Endometrial microvascular endothelial cells (primary cell): ENCODE measurements around the gene FBXO9. TPM values are rescaled to one million over a fixed set of nuclear protein-coding genes. Genes with fewer than 3 reads are reported as not detected.

Experiments used
- in situ Hi-C: cut with HindIII; loops from 2 replicates; pipeline ENCODE4 v1.10.0; 2017; ENCODE audit warnings: low sequenced_read_pairs, low pct_unique_long_range_greater_than_20kb; ENCODE audit errors: inconsistent ontology term
- total RNA-seq: library from RNA; depleted of rRNA; stranded (reverse); fragments of >200 nt; gene quantifications from one replicate; pipeline ENCODE4 v1.2.3, GENCODE V29; 2015; ENCODE audit errors: inconsistent ontology term

Gene FBXO9
- total RNA-seq, 1 donor from 2014 or later, result 41.0 TPM

- in situ Hi-C loops, result no loop called here
These were observed 54.7 kb downstream of the FBXO9 start for GRCh38 chr6:53119772-53120409.

DNA sequence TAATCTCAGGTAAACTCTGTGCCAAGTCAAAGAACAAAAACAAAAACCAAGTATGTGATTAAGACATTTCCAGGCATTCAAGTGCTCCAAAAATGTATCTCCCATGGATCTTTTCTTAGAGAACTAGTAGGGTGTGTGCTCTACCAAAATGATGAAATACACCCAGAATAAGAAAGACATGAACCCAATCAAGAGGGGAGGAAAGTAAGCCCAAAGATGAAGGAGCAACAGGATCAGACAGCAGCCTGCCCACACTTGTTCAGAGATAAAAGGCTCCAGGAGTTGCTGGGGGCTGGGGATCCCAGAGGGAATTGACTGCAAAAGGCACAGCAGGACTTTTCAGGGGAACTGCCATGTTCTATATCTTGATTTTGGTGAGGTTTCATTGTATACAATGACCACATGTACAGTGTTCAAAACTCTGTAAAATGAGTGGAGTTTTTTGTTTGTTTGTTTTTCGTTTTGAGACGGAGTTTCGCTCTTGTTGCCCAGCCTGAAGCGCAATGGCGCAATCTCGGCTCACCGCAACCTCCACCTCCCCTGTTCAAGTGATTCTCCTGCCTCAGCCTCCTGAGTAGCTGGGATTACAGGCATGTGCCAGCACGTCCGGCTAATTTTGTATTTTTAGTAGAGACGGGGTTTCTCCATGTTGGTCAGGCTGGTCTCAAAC, 59.1 kb downstream of the FBXO9 start:
- in situ Hi-C loops, result no loop called here

GRCh38 chr6:53125276-53125675, 60.1 kb downstream of the FBXO9 start:
- in situ Hi-C loops, result no loop called here

- in situ Hi-C loops, result no loop called here
These were observed 63.6 kb downstream of the FBXO9 start for GRCh38 chr6:53128842-53129241.

- in situ Hi-C loops, result no loop called here
These were observed 65.5 kb downstream of the FBXO9 start for GRCh38 chr6:53130569-53131290.

- in situ Hi-C loops, result no loop called here
These were observed 68.8 kb downstream of the FBXO9 start for GRCh38 chr6:53133961-53134360.

DNA sequence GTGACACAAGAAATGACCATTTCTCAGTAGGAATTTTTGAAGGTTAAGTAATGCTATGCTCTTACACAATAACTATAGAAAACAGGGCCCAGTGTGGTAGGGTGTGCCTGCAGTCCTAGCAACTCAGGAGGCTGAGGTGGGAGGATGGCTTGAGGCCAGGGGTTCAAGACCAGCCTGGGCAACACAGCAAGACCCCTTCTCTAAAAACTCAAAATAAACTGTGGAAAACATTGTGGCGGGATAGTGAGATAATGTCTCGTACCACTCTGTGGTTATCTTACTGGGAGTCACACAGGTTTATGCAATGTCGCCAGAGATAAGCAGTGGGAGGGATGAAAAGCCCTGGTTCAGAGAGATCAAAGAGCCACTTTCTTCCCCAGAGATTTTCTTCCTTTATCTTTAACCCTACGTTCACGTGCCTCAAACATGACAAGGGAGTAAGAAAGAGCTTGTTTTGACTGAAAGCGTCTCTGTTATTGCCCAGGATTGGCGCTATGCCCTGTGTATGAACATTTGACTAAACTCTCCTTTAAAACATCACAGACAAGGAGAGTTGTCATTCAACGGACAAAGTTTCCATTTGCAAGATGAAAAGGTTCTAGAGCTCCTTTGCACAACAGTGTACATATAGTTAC, 69.5 kb downstream of the FBXO9 start:
- in situ Hi-C loops, result no loop called here

- in situ Hi-C loops, result no loop called here
These were observed 70.9 kb downstream of the FBXO9 start for GRCh38 chr6:53136000-53136609.

- in situ Hi-C loops, result no loop called here
These were observed 74.7 kb downstream of the FBXO9 start for GRCh38 chr6:53139841-53140413.

- in situ Hi-C loops, result no loop called here
These were observed 77.6 kb downstream of the FBXO9 start for GRCh38 chr6:53142810-53143209.

GRCh38 chr6:53143710-53144109, 78.5 kb downstream of the FBXO9 start:
- in situ Hi-C loops, result no loop called here

GRCh38 chr6:53144802-53145201, 79.6 kb downstream of the FBXO9 start:
- in situ Hi-C loops, result no loop called here

DNA sequence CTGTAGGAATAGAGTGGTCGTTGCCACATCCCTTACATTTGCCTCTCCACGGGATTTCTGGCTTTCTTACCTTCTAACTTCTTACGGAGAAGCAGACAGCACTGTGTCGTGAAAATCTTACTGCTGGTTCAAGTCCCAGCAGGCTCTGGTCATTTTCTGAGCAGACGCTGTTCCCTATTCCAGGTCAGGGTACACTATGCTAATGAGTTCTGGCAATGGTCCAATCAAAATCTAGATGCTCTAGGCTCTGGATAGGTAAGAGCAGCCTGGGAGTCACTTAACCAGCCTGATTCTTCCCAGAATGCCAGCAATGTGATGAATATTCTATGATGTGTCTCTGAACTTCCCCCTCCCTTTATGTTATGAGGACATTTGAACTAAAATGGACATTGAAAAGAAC, 83.5 kb downstream of the FBXO9 start, which contains the start of gene GCM1:
Gene GCM1 (minus strand): TSS at position 158 of the 400 bp plus-strand sequence. CDS start 3,209 bp downstream, outside the sequence.
- in situ Hi-C loops, result no loop called here

Other genes starting within 250 kb of the FBXO9 start
- gene GSTA5, start 224.6 kb upstream of the FBXO9 start, total RNA-seq, result not detected
- not detected for gene GSTA3, start 155.7 kb upstream of the FBXO9 start, total RNA-seq
- 42.4 TPM for gene GSTA4, start 70.1 kb upstream of the FBXO9 start, total RNA-seq
- gene CILK1, start 3.6 kb upstream of the FBXO9 start, total RNA-seq, result 7.1 TPM
- not detected for gene GCM1, start 83.4 kb downstream of the FBXO9 start, total RNA-seq